Activated CD8-positive, alpha-beta memory T cell treated with anti-CD3 and anti-CD28 coated beads for 1 hour (primary cell): ENCODE data around the gene CEACAM16.
"Not testable (repeated sequence)": the region's sequence is repeated elsewhere in the genome, so short reads cannot be mapped to it uniquely, and the experiment has no call there.

Experiments
- DNase-seq, 2 donors: peaks; one replicate each; pipeline ENCODE4 v3.0.0-alpha.2; 2020; ENCODE audit warnings: low read depth in 1 of 2; ENCODE audit errors: extremely low read depth in 1 of 2

CEACAM16 gene

GRCh38 chr19:44702551-44703176, 3.7 kb downstream of the CEACAM16 start:
- DNase-seq: no peak

- no peak for DNase-seq
These were observed 4.6 kb downstream of the CEACAM16 start for GRCh38 chr19:44703336-44704078.

- DNase-seq: no peak
These were observed 6.0 kb downstream of the CEACAM16 start for GRCh38 chr19:44704982-44705381.

- DNase-seq: no peak
These were observed 6.6 kb downstream of the CEACAM16 start for GRCh38 chr19:44705502-44706010.

GRCh38 chr19:44706506-44707236, 7.7 kb downstream of the CEACAM16 start:
- DNase-seq: no peak

- no peak for DNase-seq
These were observed 8.8 kb downstream of the CEACAM16 start for GRCh38 chr19:44707794-44708193.

- DNase-seq: no peak
These were observed 10.0 kb downstream of the CEACAM16 start for GRCh38 chr19:44708940-44709339.

GRCh38 chr19:44709434-44710266, 10.7 kb downstream of the CEACAM16 start:
- not testable (repeated sequence) for DNase-seq

GRCh38 chr19:44710483-44710882, 11.5 kb downstream of the CEACAM16 start:
- no peak for DNase-seq

GRCh38 chr19:44712864-44713515, 14.0 kb downstream of the CEACAM16 start:
- no peak for DNase-seq

GRCh38 chr19:44714597-44715169, 15.7 kb downstream of the CEACAM16 start:
- DNase-seq: no peak

GRCh38 chr19:44717603-44718002, 18.7 kb downstream of the CEACAM16 start:
- DNase-seq: no peak

GRCh38 chr19:44718441-44719261, 19.7 kb downstream of the CEACAM16 start:
- DNase-seq: no peak

GRCh38 chr19:44719262-44719701, 20.3 kb downstream of the CEACAM16 start:
- no peak for DNase-seq

- DNase-seq: not testable (repeated sequence)
These were observed 21.4 kb downstream of the CEACAM16 start for GRCh38 chr19:44720396-44720795.

- DNase-seq: no peak
These were observed 22.0 kb downstream of the CEACAM16 start for GRCh38 chr19:44720945-44721344.

GRCh38 chr19:44721369-44721768, 22.4 kb downstream of the CEACAM16 start:
- not testable (repeated sequence) for DNase-seq

GRCh38 chr19:44722131-44723121, 23.5 kb downstream of the CEACAM16 start:
- DNase-seq: no peak
